GM10266 (cell line): ENCODE data around the gene H6PD.

Experiments
- DNase-seq: peaks from one replicate; pipeline ENCODE4 v3.0.0; 2012; ENCODE audit errors: extremely low spot score
- TF ChIP-seq, protein P1 (sequence below): IDR thresholded peaks from 2 replicates; pipeline ENCODE4 v1.5.1; 2012; ENCODE audit warnings: mild to moderate bottlenecking, low read depth; ENCODE audit not compliant: control insufficient read depth, insufficient read depth; ENCODE audit errors: missing control alignments

H6PD gene

DNA sequence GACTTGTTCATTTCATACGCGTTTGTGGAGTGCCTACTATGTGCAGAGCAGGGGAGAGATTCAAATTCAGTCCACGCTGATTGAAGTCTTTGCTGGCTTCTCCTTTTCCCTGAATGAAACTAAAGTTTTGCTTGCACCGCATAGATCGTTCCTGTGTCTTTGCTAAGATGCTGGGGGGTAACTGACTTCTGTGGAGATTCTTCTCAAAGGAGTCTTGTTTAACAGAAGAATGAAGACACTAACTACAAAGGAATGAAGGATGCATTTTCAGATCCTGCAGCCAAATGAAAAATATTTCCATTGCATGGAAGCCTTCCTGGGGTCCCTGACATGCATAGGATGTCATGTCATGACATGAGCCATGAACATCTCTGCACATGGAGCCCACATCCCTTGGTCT is 26.9 kb upstream of the H6PD start:
- TF ChIP-seq, protein P1, sequence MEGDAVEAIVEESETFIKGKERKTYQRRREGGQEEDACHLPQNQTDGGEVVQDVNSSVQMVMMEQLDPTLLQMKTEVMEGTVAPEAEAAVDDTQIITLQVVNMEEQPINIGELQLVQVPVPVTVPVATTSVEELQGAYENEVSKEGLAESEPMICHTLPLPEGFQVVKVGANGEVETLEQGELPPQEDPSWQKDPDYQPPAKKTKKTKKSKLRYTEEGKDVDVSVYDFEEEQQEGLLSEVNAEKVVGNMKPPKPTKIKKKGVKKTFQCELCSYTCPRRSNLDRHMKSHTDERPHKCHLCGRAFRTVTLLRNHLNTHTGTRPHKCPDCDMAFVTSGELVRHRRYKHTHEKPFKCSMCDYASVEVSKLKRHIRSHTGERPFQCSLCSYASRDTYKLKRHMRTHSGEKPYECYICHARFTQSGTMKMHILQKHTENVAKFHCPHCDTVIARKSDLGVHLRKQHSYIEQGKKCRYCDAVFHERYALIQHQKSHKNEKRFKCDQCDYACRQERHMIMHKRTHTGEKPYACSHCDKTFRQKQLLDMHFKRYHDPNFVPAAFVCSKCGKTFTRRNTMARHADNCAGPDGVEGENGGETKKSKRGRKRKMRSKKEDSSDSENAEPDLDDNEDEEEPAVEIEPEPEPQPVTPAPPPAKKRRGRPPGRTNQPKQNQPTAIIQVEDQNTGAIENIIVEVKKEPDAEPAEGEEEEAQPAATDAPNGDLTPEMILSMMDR, result no peak
- no peak for DNase-seq

GRCh38 chr1:9211291-9211811 is 23.2 kb upstream of the H6PD start:
- DNase-seq, result no peak
- TF ChIP-seq, protein P1, result no peak

DNA sequence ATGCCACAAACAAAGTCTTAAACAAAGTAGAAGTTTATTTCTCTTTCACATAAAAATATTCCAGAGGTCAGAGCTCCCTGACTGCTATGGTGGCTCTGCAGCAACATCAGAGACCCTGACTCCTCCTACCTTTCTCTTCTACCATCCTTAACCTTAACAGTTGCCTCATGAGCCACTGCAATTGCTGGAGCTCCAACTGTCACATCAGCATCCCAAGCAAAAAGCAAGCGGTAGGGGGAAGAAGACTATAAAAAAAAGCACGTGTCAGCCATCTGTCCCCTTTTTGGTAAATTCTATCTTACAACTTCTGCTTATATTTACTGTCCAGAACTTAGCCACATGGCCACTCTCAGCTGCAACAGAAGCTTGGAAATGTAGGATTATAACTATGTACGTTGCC is 21.8 kb upstream of the H6PD start:
- DNase-seq, result no peak
- TF ChIP-seq, protein P1, result no peak

DNA sequence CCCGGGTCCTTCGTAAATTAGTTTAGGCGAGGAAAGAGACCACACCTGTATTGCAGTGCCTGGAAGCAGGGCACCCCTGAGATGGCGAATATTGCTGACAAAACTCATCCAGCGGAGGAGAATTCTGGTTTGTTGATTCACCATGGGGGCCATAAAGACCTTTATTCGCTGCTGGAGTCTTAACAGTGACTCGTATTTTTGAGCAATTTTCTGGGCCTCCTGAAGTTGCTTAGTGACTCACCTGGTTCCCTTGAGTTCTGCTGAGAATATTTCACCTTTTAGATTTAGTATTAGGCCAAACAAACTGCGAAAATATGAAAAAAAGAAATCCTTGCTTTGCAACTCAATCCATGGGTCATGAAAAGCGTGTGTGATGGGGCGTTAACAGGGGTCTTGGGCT is 20.6 kb upstream of the H6PD start:
- TF ChIP-seq, protein P1, result no peak
- no peak for DNase-seq

DNA sequence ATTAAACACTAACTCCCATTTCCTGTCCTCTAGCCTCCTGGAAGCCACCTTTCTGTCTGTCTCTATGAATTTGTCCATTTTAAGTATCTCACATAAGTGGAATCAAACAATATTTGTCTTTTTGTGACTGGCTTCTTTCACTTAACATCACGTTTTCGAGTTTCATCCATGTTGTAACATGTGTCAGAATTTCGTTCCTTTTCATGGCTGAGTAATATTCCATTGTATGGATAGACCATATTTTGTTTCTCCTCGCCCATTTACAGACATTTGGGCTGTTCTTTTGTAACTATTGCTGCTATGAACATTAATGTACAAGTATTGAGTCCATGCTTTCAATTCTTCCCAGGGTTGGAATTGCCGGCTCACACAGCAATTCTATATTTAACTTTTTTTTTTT is 15.7 kb upstream of the H6PD start:
- no peak for DNase-seq
- TF ChIP-seq, protein P1, result no peak

DNA sequence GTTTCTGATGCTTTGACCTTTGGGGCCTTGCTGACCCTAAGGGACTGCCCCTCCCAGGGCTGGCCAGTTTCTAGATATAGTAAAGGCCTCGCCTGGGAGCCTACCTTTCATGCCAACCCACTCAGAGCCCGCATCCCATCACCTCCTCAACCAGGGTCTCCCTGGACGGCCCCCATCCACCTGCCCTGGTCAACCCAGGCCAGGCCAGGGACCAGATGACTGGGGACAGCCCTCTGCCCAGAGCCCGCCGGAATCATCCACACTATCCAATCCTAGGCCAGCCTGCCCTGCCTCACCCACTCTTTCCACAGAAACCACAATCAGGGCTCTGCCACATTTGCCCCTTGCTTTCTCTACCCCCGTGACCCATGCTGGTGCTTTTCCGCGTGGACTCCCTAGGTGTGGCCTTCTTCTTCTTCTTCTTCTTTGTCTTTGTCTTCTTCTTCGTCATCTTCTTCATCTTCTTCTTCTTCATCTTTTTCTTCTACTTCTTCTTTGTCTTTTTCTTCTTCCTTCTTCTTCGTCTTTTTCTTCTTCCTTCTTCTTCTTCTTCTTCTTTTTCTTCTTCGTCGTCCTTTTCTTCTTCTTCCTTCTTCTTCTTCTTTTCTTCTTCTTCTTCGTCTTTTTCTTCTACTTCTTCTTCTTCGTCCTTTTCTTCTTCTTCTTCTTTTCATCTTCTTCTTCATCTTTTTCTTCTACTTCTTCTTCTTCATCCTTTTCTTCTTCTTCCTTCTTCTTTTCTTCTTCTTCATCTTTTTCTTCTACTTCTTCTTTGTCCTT is 11.5 kb upstream of the H6PD start:
- DNase-seq, result no peak
- TF ChIP-seq, protein P1, result no peak

DNA sequence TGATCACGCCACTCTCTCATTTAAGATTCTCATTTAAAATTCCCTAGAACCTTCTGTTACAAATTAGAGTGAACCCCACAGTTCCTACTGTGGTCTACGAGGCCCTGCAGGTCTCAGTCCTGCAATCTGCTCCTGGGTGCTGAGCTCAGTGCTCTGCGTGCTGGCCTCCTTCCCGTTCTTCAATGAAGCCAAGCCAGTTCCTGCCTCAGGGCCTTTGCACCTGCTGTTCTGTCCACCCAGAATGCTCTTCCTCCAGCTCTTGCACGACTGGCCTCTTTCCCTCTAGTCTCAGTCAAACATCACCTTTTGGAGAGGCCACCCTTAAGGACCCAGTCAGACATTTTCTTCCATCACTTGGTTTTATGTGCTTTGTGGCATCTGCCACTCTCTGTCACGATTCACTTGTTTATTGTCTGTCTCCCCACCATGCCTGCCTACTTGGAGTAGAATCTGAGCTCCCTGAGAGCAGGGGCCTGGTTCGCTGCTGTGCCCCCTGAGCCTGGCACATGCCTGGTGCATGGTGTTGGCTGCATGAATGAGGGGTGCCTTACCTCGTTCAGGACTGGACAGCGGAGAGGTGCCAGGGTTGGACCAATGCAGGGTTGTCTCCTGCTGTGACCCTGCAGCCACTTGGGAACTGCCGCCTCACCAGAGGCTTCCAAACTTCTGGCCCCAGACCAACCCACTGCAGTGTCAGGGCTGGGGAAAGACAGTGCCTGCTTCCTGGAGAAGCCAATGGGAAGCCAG is 9.7 kb upstream of the H6PD start:
- TF ChIP-seq, protein P1, result no peak
- DNase-seq, result no peak
